OCI-LY1 (cell line): ENCODE data around the gene NUP133.
"Not testable (repeated sequence)": the region's sequence is repeated elsewhere in the genome, so short reads cannot be mapped to it uniquely, and the experiment has no call there.

Experiments
- CTCF ChIP-seq: fragments of 200-600 bp; sonication (generic), shearing (Covaris generic); IDR thresholded peaks from 2 replicates; pipeline ENCODE4 v1.5.1; 2017; ENCODE audit warnings: mild to moderate bottlenecking, antibody characterized with exemption, low read length, moderate library complexity, mixed read lengths
- EZH2 ChIP-seq: fragments of 200-600 bp; sonication (generic), shearing (Covaris generic); IDR thresholded peaks from 2 replicates; pipeline ENCODE4 v1.8.0; 2017; ENCODE audit warnings: borderline replicate concordance, mixed run types, mild to moderate bottlenecking, antibody characterized with exemption, low read length, moderate library complexity, mixed read lengths

- not testable (repeated sequence) for TF ChIP-seq EZH2, CTCF
These were observed 89.6 kb downstream of the NUP133 start for GRCh38 chr1:229418586-229418985.
